BE2C (cell line): Measurements from ENCODE around the gene CALM1. TPM values are rescaled to one million over a fixed set of nuclear protein-coding genes. Genes with fewer than 3 reads are reported as not detected.

Experiments used
- DNase-seq: peaks from one replicate; pipeline ENCODE4 v3.0.0-alpha.2; 2020
- H3K27me3 ChIP-seq: fragments of 250-450 bp; sonication (Bioruptor Pico); 2 replicates; pipeline ENCODE4 v1.5.1; 2020; ENCODE audit warnings: mild to moderate bottlenecking
- H3K36me3 ChIP-seq: fragments of 250-450 bp; sonication (Bioruptor Pico); 2 replicates; pipeline ENCODE4 v1.5.1; 2020; ENCODE audit warnings: mild to moderate bottlenecking
- H3K4me1 ChIP-seq: fragments of 250-450 bp; sonication (Bioruptor Pico); 2 replicates; pipeline ENCODE4 v1.5.1; 2020
- H3K4me3 ChIP-seq: 2 replicates; pipeline ENCODE4 v1.5.1; 2011; ENCODE audit warnings: low read depth, low read length
- H3K9me3 ChIP-seq: fragments of 250-450 bp; sonication (Bioruptor Pico); 2 replicates; pipeline ENCODE4 v1.5.1; 2020
- polyA plus RNA-seq: library from polyadenylated mRNA; unstranded; fragments of >200 nt; gene quantifications from one replicate; pipeline ENCODE4 v1.2.1, GENCODE V29; 2012; ENCODE audit warnings: low read depth, missing spikeins; ENCODE audit not compliant: insufficient read length, insufficient read depth
- TF ChIP-seq, protein P1 (sequence below): IDR thresholded peaks from 2 replicates; pipeline ENCODE4 v1.5.1; 2012; ENCODE audit warnings: mild to moderate bottlenecking, low read depth, low read length

CALM1 gene
- polyA plus RNA-seq: 274 TPM

GRCh38 chr14:90396341-90397339 lies at the start of gene CALM1:
Gene CALM1 (plus strand): TSS chr14:90397029. CDS start chr14:90397231, 202 bp downstream.
- Histone ChIP-seq H3K4me1 (no peaks in the 10 kb centered on the region), H3K4me3 (peak within 1 kb of the TSS; percentile 86), H3K9me3 (no peaks in the 10 kb centered on the region), H3K27me3 (no peaks in the 10 kb centered on the region), H3K36me3 (peaks cover 18% of the 10 kb centered on the region)
- DNase-seq: peak; percentile 93
- TF ChIP-seq, protein P1, sequence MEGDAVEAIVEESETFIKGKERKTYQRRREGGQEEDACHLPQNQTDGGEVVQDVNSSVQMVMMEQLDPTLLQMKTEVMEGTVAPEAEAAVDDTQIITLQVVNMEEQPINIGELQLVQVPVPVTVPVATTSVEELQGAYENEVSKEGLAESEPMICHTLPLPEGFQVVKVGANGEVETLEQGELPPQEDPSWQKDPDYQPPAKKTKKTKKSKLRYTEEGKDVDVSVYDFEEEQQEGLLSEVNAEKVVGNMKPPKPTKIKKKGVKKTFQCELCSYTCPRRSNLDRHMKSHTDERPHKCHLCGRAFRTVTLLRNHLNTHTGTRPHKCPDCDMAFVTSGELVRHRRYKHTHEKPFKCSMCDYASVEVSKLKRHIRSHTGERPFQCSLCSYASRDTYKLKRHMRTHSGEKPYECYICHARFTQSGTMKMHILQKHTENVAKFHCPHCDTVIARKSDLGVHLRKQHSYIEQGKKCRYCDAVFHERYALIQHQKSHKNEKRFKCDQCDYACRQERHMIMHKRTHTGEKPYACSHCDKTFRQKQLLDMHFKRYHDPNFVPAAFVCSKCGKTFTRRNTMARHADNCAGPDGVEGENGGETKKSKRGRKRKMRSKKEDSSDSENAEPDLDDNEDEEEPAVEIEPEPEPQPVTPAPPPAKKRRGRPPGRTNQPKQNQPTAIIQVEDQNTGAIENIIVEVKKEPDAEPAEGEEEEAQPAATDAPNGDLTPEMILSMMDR: no peak

DNA sequence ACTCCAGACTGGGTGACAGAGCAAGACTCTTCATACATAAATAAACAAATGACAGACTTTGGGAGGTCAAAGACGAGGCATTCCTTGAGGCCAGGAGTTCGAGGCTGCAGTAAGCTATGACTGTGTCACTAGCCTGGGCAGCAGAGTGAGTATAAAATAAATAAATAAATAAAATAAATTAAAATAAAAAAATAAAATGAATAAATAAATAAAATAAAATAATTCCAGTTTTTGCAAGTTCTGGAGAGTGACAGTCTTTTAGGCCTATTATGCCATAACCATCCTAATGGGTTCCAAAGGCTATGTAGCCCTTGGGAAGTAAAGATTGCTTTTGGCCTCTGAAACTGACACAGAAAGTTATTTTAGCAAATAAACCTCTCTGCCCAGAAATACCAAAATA lies 48.6 kb upstream of the CALM1 start:
- Histone ChIP-seq H3K36me3 (no peaks in the 10 kb centered on the region), H3K4me1 (peaks cover 9% of the 10 kb centered on the region; the same call in 1 of the 2 replicates), H3K4me3 (no peak overlapping the region), H3K9me3 (no peaks in the 10 kb centered on the region), H3K27me3 (no peaks in the 10 kb centered on the region)
- no peak for DNase-seq
- TF ChIP-seq, protein P1: no peak

- DNase-seq: no peak
- no peaks in the 10 kb centered on the region for H3K27me3 ChIP-seq
- no peaks in the 10 kb centered on the region for H3K9me3 ChIP-seq
- H3K4me3 ChIP-seq: no peak overlapping the region
- H3K4me1 ChIP-seq: peaks cover 1% of the 10 kb centered on the region; the same call in 1 of the 2 replicates
- H3K36me3 ChIP-seq: no peaks in the 10 kb centered on the region
- TF ChIP-seq, protein P1: no peak
Measured at GRCh38 chr14:90349739-90350138, 47.1 kb upstream of the CALM1 start.

- no peaks in the 10 kb centered on the region for H3K27me3 ChIP-seq
- H3K4me1 ChIP-seq: no peaks in the 10 kb centered on the region
- no peaks in the 10 kb centered on the region for H3K36me3 ChIP-seq
- H3K9me3 ChIP-seq: no peaks in the 10 kb centered on the region
- DNase-seq: peak; percentile 65
- no peak overlapping the region for H3K4me3 ChIP-seq
- TF ChIP-seq, protein P1: no peak
Measured at GRCh38 chr14:90354551-90355298, 42.1 kb upstream of the CALM1 start.

DNA sequence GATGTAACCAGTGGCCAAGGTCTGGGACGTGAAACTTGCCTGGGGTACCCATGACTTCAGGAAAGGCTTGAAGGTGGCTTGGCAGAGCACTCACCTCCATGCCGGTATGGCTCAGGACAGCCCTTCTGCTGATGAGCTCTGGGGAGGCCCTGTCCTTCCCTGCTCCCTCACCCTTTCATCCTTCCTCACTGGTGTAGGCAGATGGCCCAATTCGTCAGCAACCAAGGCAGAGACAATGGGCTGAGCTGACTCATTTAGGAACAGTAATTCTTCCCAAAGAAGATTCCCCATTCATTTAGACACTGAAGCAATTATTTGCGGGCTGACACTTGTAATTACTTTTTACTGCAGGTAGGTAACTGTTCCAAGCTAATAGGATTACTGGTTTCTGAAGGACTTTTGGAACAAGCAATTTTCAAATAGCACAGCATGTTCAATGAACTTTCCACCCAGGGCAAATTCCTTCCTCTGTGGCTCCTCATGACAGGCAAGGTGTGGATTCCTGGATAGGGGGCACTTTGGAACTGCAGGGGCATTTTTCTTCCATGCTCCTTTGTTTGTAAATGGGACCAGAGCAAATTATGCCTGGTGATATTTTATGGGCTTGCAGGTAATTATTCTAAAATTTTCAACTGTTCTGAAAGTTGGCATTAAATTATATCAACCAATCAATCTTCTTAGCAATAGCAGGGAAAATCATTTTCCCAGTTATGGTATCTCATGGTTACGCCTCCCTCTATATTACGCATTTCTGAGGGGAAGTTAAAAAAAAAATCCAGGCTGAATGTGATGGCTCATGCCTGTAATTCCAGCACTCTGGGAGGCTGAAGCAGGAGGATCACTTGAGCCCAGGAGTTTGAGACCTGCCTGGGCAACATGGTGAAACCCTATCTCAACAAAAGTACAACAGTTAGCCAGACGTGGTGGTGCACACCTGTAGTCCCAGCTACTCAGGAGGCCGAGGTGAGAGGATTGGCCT lies 41.0 kb upstream of the CALM1 start:
- Histone ChIP-seq H3K27me3 (no peaks in the 10 kb centered on the region), H3K36me3 (no peaks in the 10 kb centered on the region), H3K4me3 (no peak overlapping the region), H3K4me1 (no peaks in the 10 kb centered on the region), H3K9me3 (no peaks in the 10 kb centered on the region)
- TF ChIP-seq, protein P1: no peak
- DNase-seq: no peak
